ENCODE measurements around the gene METTL21C.

The METTL21C gene

DNA sequence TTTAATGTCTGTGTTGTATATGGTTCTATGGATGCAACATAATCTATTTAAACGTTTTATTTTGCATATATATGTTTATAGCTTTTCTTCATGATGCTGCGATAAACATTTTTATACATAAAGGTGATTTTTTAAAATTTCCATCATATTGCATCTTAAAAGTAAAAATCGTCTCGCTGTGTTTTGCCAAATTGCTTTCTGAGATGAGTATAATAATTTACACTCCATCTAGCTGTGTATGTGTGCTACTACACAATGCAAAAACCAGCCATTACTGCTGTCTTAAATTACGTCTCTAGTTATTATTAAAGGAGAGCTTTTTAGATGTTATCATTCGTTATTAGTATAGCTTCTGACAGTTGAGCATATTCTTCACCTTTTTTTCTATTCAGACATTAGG, 37.2 kb downstream of the METTL21C start:
- DNase-seq, result no peak

DNA sequence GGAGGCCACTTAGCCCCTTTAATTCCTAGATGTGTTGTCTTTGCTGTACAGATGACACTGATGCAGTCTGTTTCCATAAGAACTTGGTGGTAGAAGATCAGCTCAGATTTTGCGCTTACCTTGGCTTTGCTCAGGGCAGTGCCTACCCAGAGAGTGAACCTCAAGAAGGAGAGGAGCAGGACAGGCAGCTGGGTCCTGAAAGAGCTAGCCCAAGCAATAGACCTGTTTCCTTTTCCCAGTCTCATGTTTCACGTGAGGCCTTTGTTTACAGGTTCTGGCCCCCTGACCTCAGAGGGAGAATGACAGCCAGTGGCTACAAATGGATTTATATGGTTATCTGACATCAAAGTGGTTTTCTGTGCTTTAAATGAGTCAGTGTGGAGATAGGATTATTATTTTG, 40.1 kb downstream of the METTL21C start:
- DNase-seq, result no peak

DNA sequence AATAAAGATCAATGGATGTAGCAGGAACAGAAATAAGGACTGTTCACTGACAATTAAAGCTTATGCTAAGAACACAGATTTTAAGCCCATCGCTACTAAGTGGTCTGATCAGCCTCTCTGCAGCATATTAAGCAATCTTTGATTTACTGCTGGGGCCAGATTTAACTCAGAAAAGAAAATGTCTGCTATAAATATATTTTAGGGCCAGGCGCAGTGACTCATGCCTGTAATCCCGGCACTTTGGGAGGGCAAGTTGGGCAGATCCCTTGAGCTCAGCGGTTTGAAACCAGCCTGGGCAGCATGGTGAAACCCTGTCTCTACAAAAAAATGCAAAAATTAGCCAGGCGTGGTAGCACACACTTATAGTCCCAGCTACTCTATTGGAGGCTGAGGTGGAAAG, 43.0 kb downstream of the METTL21C start:
- DNase-seq, result no peak

DNA sequence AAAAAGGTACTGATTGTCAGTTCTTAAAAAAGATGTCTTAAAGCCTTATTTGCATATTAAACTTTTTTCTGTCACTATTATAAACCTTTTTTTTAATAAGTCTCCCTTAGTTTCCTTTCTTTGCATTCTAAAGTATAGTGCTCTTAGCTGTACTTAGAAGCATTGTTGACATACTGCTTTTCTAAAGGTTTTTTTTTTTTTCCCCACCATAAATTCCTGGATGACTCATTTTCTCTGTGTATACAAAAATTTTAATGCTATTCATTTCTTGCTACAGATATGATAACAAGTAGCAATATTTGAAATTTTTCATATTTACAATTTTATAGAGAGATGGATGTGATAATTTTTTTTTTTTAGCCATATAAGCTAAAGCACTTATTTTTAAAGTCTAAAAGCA, 43.5 kb downstream of the METTL21C start:
- no peak for DNase-seq

DNA sequence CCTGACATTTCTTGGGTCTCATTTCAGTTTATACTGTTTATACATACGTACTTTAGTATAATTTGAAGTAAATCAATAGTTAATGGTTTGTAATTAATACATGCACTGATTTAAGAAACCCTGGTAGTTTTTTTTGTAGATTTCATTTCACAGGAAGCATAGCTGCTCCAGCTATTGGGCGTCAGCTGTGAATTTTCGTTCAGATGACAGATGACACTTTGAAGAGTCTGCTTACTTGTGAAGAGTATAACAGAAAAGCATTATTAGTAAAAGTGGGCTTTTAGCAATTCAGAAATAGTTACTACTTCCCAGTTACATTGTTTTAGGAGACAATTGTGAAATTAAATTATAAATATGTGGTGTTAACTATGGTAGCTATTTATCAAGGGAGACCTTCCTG, 44.4 kb downstream of the METTL21C start:
- no peak for DNase-seq

DNA sequence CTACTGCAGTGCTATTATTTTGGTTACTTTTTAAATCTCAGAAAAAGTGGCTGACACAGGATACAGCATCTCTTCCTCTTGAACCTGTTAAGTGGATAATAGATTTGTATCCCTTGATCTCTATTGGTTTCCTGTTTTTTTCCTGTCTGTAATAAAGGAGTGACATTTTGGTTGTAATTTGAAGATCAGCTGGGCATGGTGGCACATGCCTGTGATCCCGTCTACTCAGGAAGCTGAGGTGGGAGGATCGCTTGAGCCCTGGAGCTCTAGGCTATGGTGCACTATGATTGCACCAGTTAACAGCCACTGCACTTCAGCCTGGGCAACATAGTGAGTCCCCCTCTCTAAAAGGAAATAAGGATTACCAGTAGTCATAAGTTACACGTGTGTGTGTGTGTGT, 46.8 kb downstream of the METTL21C start:
- no peak for DNase-seq

DNA sequence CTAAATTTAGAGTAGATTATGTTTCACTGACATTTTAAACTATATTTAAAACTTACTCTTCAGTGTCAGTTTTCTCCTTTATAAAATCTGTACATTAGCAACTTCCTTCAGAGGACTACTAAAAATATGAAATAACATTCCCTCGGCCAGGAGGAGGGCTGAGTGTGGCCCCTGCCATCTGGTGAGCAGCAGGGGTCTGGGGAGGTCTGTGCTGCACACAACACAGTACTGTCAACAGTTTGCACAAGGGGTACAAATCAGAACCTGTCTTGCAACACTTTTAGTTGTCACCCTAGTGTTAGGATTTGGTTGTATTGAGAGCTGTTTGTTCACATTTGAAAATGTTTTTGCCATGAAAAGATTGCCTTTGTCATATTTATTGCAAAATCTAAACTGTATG, 49.1 kb downstream of the METTL21C start:
- no peak for DNase-seq

DNA sequence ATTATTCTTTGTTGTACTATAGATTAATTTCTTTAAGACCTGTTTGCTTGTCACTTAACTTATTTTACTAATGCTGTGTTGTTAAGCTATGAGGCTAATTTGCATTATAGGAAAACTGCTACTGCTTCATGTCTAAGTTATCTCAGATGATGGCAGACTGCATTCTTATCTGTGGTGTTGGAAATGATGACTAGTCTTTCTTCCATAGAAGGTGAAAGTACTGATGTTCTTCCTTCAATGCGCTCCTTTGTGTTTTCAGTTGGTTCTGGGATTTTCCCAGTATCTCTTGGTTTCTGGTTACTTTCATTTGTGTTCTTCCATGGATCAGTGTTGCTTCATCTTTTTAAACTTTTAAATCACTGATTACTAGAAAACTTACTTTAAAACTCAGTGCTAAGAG, 51.2 kb downstream of the METTL21C start:
- no peak for DNase-seq

DNA sequence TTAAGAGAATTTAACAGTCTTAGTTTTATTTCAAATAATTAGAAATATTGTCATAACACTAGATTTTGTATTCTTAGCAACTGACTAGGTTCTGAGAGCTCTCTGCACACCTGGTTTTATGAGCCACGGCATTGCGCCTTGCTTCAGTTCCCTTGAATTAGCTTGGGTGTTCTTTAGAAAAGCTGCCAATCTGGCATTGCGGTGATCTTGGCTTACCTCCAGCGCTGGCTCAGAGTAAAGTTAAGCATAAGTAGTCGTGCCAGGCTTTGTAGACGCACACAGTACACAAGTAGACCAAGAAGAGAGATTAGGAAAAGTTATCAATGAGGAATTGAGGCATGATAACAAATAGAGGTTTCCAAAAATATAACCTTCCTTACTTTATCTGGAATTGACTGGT, 52.4 kb downstream of the METTL21C start:
- no peak for DNase-seq

DNA sequence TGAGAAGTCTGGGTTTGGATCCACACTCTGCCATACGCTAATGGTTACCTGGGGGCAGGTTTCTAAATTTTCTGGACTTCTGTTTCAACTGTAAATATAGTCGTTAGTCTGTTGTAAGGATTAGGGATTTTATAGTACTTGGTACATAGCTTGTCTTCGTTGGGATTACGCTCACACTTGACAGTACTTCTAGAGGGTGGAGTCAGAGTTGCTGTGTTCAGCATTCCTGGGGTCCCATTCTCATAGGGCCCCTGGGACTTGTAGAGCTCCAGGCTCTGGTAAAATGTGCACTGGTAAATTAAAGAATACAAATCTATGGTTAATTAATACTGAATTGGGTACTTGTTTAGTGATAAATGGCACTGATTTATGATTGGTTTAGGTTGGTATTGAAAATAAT, 52.8 kb downstream of the METTL21C start:
- no peak for DNase-seq

DNA sequence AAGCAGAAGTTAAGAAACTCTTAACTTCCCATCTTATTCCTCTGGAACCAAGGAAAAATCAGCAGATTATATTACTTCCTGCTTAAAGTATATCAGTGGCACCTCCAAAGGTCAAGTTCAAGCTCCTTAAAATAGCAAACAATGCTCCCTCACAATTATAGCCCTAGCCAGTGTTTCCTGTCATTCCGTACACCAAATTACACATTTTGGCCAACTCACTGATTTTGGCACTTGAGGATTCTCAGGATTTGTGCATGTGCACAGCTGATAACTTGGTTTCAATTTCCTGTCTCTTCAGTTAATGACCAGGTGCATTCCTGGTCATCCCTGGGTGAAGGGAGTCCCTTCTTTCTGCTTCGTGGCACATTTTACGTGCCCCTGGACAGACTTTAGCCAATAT, 56.1 kb downstream of the METTL21C start:
- no peak for DNase-seq

Measured in NCI-H510A treated with DMSO at 0.1 percent for 48 hours (cell line).